Measurements from ENCODE around the gene USH2A. TPM values are rescaled to one million over a fixed set of nuclear protein-coding genes. Genes with fewer than 3 reads are reported as not detected.

Gene USH2A
- total RNA-seq, 2 donors from 2014 or later, result 0.62 to 3.1 TPM

- H3K27me3 Mint-ChIP-seq (ENCODE audit: insufficient read depth), result no peaks in the 10 kb centered on the region
- DNase-seq, result no peak
- peaks cover 6% of the 10 kb centered on the region for H3K36me3 Mint-ChIP-seq (ENCODE audit: low read depth)
- H3K9me3 ChIP-seq (ENCODE audit: control insufficient read depth, low read length), result peaks cover 13% of the 10 kb centered on the region
- H3K36me3 ChIP-seq (ENCODE audit: control insufficient read depth, insufficient read depth, low read length), result no peaks in the 10 kb centered on the region
- H3K9me3 Mint-ChIP-seq, result peaks cover 27% of the 10 kb centered on the region
- H3K4me3 Mint-ChIP-seq, result no peak overlapping the region
- no peak overlapping the region for H3K27ac Mint-ChIP-seq
- no peaks in the 10 kb centered on the region for H3K27me3 ChIP-seq (ENCODE audit: control insufficient read depth, insufficient read depth, low read length, poor library complexity, severe bottlenecking)
- peaks cover 2% of the 10 kb centered on the region for H3K4me1 Mint-ChIP-seq
- H3K27ac ChIP-seq (ENCODE audit: low read depth, low read length), result no peak overlapping the region
- no peak overlapping the region for H3K9ac ChIP-seq (ENCODE audit: extremely low read depth, low read length, poor library complexity, severe bottlenecking)
- 96 to 100% methylated on average over 1 to 4 of the region's 4 CpGs for WGBS, 2 experiments (ENCODE audit: insufficient coverage in 1 of 2, insufficient read length in 1 of 2)
- TF ChIP-seq CTCF (conservative IDR thresholded peaks at IDR 0.05), result no peak
- H3K4me3 ChIP-seq (ENCODE audit: low read length), result no peak overlapping the region
- no peaks in the 10 kb centered on the region for H3K4me1 ChIP-seq (ENCODE audit: control insufficient read depth, insufficient read depth, low read length)
Measured at GRCh38 chr1:216124192-216124781, 299.0 kb downstream of the USH2A start.

- H3K36me3 ChIP-seq (ENCODE audit: control insufficient read depth, insufficient read depth, low read length), result no peaks in the 10 kb centered on the region
- Mint-ChIP-seq H3K4me3 (no peak overlapping the region), H3K4me1 (peaks cover 2% of the 10 kb centered on the region), H3K27ac (no peak overlapping the region), H3K9me3 (peaks cover 27% of the 10 kb centered on the region), H3K27me3 (ENCODE audit: insufficient read depth) (no peaks in the 10 kb centered on the region), H3K36me3 (ENCODE audit: low read depth) (peaks cover 6% of the 10 kb centered on the region)
- H3K9me3 ChIP-seq (ENCODE audit: control insufficient read depth, low read length), result peaks cover 13% of the 10 kb centered on the region
- H3K9ac ChIP-seq (ENCODE audit: extremely low read depth, low read length, poor library complexity, severe bottlenecking), result no peak overlapping the region
- TF ChIP-seq CTCF (conservative IDR thresholded peaks at IDR 0.05), result no peak
- no peak overlapping the region for H3K27ac ChIP-seq (ENCODE audit: low read depth, low read length)
- H3K27me3 ChIP-seq (ENCODE audit: control insufficient read depth, insufficient read depth, low read length, poor library complexity, severe bottlenecking), result no peaks in the 10 kb centered on the region
- DNase-seq, result no peak
- H3K4me3 ChIP-seq (ENCODE audit: low read length), result no peak overlapping the region
- WGBS, 2 experiments (ENCODE audit: insufficient coverage in 1 of 2, insufficient read length in 1 of 2), result 73% methylated on average over 2 of the region's 2 CpGs; no CpG with 5 or more reads in 1 of the 2 experiments
- H3K4me1 ChIP-seq (ENCODE audit: control insufficient read depth, insufficient read depth, low read length), result no peaks in the 10 kb centered on the region
Measured at GRCh38 chr1:216123446-216124191, 299.6 kb downstream of the USH2A start.

- Mint-ChIP-seq H3K9me3 (peaks cover 24% of the 10 kb centered on the region), H3K27ac (no peak overlapping the region), H3K4me1 (peaks cover 3% of the 10 kb centered on the region), H3K36me3 (ENCODE audit: low read depth) (peaks cover 1% of the 10 kb centered on the region), H3K27me3 (ENCODE audit: insufficient read depth) (no peaks in the 10 kb centered on the region), H3K4me3 (no peak overlapping the region)
- Histone ChIP-seq H3K27me3 (ENCODE audit: control insufficient read depth, insufficient read depth, low read length, poor library complexity, severe bottlenecking) (no peaks in the 10 kb centered on the region), H3K4me1 (ENCODE audit: control insufficient read depth, insufficient read depth, low read length) (no peaks in the 10 kb centered on the region), H3K27ac (ENCODE audit: low read depth, low read length) (no peak overlapping the region), H3K36me3 (ENCODE audit: control insufficient read depth, insufficient read depth, low read length) (no peaks in the 10 kb centered on the region), H3K9ac (ENCODE audit: extremely low read depth, low read length, poor library complexity, severe bottlenecking) (no peak overlapping the region), H3K9me3 (ENCODE audit: control insufficient read depth, low read length) (peaks cover 10% of the 10 kb centered on the region), H3K4me3 (ENCODE audit: low read length) (no peak overlapping the region)
- TF ChIP-seq CTCF (conservative IDR thresholded peaks at IDR 0.05), result peak; percentile 74
- no peak for DNase-seq
- WGBS, 2 experiments (ENCODE audit: insufficient coverage in 1 of 2, insufficient read length in 1 of 2), result no CpG with 5 or more reads among the region's 2 CpGs
Measured at GRCh38 chr1:216119600-216119999, 303.6 kb downstream of the USH2A start.

Measured in endodermal cell (in vitro differentiated cells).